PFSK-1 (cell line): Measurements from ENCODE around the gene LTBP1.

ENCODE experiments used
- POLR2AphosphoS5 ChIP-seq: IDR thresholded peaks from 2 replicates; pipeline ENCODE4 v1.6.1; 2012; ENCODE audit warnings: low read depth, mild to moderate bottlenecking, control low read depth, low read length, moderate library complexity
- SIN3A ChIP-seq: IDR thresholded peaks from 2 replicates; pipeline ENCODE4 v1.6.1; 2012; ENCODE audit warnings: mild to moderate bottlenecking, low read length, moderate library complexity, borderline replicate concordance; ENCODE audit not compliant: insufficient read depth
- TAF1 ChIP-seq: IDR thresholded peaks from 2 replicates; pipeline ENCODE4 v1.6.1; 2012; ENCODE audit warnings: low read length, control low read depth, borderline replicate concordance; ENCODE audit not compliant: insufficient read depth
- TF ChIP-seq, protein P1 (sequence below), 2 experiments: IDR thresholded peaks; 2 replicates each; pipeline versions ENCODE4 v1.6.1 to v1.8.0; 2011 to 2012; ENCODE audit warnings: low read depth in 2 of 2, low read length in 2 of 2, control low read depth in 1 of 2, inconsistent platforms in 1 of 2, mild to moderate bottlenecking in 1 of 2, moderate library complexity in 1 of 2; ENCODE audit not compliant: insufficient read depth in 1 of 2

DNA sequence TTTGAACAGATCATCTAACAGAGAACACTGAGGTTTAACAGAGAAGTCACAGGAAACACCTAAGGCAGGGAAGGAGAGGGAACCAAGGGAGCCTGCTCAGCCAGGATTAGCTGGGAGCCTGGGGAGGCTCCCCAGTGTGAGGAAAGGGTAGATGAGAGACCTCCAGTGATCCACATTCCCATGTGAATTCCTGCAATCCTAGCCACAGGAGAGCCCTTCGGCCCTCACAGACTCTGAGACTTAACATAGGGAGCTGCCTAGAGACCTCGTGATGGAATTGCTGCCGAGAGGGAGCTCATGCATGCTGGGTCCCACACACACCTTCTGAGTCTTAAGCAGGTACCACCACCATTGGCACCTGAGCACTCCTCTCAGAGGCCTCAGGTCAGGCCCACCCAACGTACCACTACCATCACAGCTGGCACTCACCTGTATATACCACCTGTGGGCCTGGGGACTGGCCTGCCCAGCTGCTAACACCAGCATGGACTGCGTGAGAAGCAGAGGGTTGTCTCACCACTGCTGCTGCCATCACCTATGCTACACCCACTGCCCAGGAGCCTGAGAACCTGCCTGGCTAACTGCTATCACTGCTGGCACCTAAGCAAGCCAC, 303.8 kb downstream of the LTBP1 start:
- TF ChIP-seq, protein P1, sequence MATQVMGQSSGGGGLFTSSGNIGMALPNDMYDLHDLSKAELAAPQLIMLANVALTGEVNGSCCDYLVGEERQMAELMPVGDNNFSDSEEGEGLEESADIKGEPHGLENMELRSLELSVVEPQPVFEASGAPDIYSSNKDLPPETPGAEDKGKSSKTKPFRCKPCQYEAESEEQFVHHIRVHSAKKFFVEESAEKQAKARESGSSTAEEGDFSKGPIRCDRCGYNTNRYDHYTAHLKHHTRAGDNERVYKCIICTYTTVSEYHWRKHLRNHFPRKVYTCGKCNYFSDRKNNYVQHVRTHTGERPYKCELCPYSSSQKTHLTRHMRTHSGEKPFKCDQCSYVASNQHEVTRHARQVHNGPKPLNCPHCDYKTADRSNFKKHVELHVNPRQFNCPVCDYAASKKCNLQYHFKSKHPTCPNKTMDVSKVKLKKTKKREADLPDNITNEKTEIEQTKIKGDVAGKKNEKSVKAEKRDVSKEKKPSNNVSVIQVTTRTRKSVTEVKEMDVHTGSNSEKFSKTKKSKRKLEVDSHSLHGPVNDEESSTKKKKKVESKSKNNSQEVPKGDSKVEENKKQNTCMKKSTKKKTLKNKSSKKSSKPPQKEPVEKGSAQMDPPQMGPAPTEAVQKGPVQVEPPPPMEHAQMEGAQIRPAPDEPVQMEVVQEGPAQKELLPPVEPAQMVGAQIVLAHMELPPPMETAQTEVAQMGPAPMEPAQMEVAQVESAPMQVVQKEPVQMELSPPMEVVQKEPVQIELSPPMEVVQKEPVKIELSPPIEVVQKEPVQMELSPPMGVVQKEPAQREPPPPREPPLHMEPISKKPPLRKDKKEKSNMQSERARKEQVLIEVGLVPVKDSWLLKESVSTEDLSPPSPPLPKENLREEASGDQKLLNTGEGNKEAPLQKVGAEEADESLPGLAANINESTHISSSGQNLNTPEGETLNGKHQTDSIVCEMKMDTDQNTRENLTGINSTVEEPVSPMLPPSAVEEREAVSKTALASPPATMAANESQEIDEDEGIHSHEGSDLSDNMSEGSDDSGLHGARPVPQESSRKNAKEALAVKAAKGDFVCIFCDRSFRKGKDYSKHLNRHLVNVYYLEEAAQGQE (IDR thresholded peaks at IDR 0.05; ENCODE audit: insufficient read depth in 1 of 2, low read depth in 2 of 2, low read length in 2 of 2) = no peak
- no peak for TF ChIP-seq TAF1
- TF ChIP-seq POLR2AphosphoS5 = no peak
- TF ChIP-seq SIN3A = no peak
